A673 (cell line): ENCODE data around the gene PCDHGA2. TPM values are rescaled to one million over a fixed set of nuclear protein-coding genes. Genes with fewer than 3 reads are reported as not detected.
"Not testable (repeated sequence)": the region's sequence is repeated elsewhere in the genome, so short reads cannot be mapped to it uniquely, and the experiment has no call there.

Experiments used
- BruUV-seq: library from RNA; stranded (reverse); fragments of 400-500 nt; replicated peaks from 2 replicates; lab custom pipeline; 2021; lab: Mats Ljungman, UMichigan
- CTCF ChIA-PET: fragments of 300-600 bp; sonication (Branson Sonifier 250); formaldehyde crosslinking; loops from one replicate; lab custom pipeline; 2022; ENCODE audit warnings: antibody characterized with exemption; lab: Charles Lee
- POLR2A ChIA-PET: fragments of 300-600 bp; sonication (Branson Sonifier 250); formaldehyde crosslinking; loops from one replicate; lab custom pipeline; 2022; ENCODE audit warnings: antibody characterized with exemption; ENCODE audit not compliant: low non-redundant PET; lab: Charles Lee
- DNase-seq: peaks from one replicate; pipeline ENCODE4 v3.0.0-alpha.2; 2015; ENCODE audit warnings: low spot score
- H3K27ac ChIP-seq: fragments of 200-600 bp; sonication (generic); 2 replicates; pipeline ENCODE4 v1.5.1; 2016; ENCODE audit warnings: mixed run types, low read depth, mild to moderate bottlenecking, mixed read lengths, antibody characterized with exemption, low read length; ENCODE audit not compliant: poor library complexity, severe bottlenecking
- H3K27me3 ChIP-seq: fragments of 200-600 bp; sonication (generic); replicated peaks from 2 replicates; pipeline ENCODE4 v1.6.1; 2017; ENCODE audit warnings: mixed run types, low read depth, mild to moderate bottlenecking, mixed read lengths, antibody characterized with exemption, low read length; ENCODE audit not compliant: insufficient read depth, poor library complexity
- H3K36me3 ChIP-seq: fragments of 200-600 bp; sonication (generic); 2 replicates; pipeline ENCODE4 v1.6.1; 2016; ENCODE audit warnings: mixed run types, mild to moderate bottlenecking, mixed read lengths, antibody characterized with exemption, low read length; ENCODE audit not compliant: insufficient read depth, poor library complexity, severe bottlenecking
- H3K4me1 ChIP-seq: fragments of 200-600 bp; sonication (generic); 2 replicates; pipeline ENCODE4 v1.6.1; 2017; ENCODE audit warnings: mixed run types, mild to moderate bottlenecking, mixed read lengths, antibody characterized with exemption, low read length; ENCODE audit not compliant: insufficient read depth, poor library complexity, severe bottlenecking
- H3K4me3 ChIP-seq: fragments of 200-600 bp; sonication (generic); 2 replicates; pipeline ENCODE4 v1.5.1; 2016; ENCODE audit warnings: low read depth, mixed run types, mild to moderate bottlenecking, mixed read lengths, low read length; ENCODE audit not compliant: poor library complexity, severe bottlenecking
- H3K9me3 ChIP-seq: fragments of 200-600 bp; sonication (generic); 2 replicates; pipeline ENCODE4 v1.6.1; 2016; ENCODE audit warnings: mixed run types, low read depth, mild to moderate bottlenecking, mixed read lengths, antibody characterized with exemption, low read length; ENCODE audit not compliant: poor library complexity, severe bottlenecking
- EZH2 ChIP-seq: fragments of 200-600 bp; sonication (generic); IDR thresholded peaks from 2 replicates; pipeline ENCODE4 v1.6.1; 2017; ENCODE audit warnings: borderline replicate concordance, low read depth, mild to moderate bottlenecking, mixed read lengths, antibody characterized with exemption, low read length; ENCODE audit not compliant: poor library complexity, severe bottlenecking
- intact Hi-C: fragments of 100-400 bp; cut with micrococcal nuclease; formaldehyde crosslinking; loops from one replicate; pipeline ENCODE4 v1.10.0; 2022; ENCODE audit not compliant: unreplicated experiment
- total RNA-seq: library from RNA; stranded (reverse); gene quantifications from 2 replicates; pipeline ENCODE4 v1.2.3, GENCODE V29; 2021
- TF ChIP-seq, protein P1 (sequence below): fragments of 300-800, 200-600 bp; sonication (generic); conservative IDR thresholded peaks from 2 replicates; pipeline ENCODE4 v1.5.1; 2017; ENCODE audit warnings: low read depth, mild to moderate bottlenecking, antibody characterized with exemption, low read length, moderate library complexity, mixed read lengths

Gene PCDHGA2
- total RNA-seq, 1 experiment from 2014 or later, result 1.8 TPM

DNA sequence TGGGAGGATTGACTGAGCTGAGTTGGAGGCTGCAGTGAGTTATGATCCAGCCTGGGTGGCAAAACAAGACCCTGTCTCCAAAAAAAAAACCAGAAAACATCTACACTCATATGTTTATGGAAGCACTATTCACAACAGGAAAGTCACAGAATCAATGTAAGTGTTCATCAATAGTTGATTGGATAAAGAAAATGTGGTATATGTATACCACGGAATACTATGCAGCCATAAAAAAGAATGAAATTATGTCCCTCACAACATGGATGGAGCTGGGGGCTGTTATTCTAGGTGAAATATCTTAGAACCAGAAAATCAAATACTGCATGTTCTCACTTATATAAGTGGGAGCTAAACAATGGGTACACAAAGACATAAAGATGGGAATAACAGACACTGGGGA lies 31.9 kb upstream of the PCDHGA2 start:
- intact Hi-C loops, result no loop called here
- Histone ChIP-seq H3K4me1 (no peaks in the 10 kb centered on the region), H3K9me3 (peaks cover 20% of the 10 kb centered on the region), H3K27ac (no peak overlapping the region), H3K27me3 (no peaks in the 10 kb centered on the region), H3K4me3 (no peak overlapping the region), H3K36me3 (no peaks in the 10 kb centered on the region)
- no peak for TF ChIP-seq EZH2
- TF ChIP-seq, protein P1, sequence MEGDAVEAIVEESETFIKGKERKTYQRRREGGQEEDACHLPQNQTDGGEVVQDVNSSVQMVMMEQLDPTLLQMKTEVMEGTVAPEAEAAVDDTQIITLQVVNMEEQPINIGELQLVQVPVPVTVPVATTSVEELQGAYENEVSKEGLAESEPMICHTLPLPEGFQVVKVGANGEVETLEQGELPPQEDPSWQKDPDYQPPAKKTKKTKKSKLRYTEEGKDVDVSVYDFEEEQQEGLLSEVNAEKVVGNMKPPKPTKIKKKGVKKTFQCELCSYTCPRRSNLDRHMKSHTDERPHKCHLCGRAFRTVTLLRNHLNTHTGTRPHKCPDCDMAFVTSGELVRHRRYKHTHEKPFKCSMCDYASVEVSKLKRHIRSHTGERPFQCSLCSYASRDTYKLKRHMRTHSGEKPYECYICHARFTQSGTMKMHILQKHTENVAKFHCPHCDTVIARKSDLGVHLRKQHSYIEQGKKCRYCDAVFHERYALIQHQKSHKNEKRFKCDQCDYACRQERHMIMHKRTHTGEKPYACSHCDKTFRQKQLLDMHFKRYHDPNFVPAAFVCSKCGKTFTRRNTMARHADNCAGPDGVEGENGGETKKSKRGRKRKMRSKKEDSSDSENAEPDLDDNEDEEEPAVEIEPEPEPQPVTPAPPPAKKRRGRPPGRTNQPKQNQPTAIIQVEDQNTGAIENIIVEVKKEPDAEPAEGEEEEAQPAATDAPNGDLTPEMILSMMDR, result no peak
- DNase-seq, result no peak
- CTCF ChIA-PET, result no interaction called here
- no TSS peak for BruUV-seq
- POLR2A ChIA-PET, result no interaction called here

DNA sequence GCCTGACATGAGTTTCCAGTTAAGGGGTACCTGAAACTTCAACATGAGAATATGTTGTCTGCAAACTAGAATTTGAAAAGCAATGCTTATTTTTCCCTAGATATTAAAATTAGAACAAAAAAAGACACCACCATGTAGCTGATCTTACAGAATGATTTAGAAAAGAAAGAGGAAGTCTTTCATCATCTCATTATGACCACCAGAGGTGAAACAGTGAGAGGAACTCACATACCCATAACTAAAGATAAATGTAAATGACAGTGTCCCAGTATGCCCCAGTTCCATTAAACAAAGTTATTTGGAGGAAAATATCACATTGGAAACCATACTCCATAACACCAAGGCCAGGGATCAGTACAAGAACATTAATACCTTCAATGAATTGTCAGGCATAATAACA lies 24.8 kb upstream of the PCDHGA2 start:
- Histone ChIP-seq H3K4me1 (no peaks in the 10 kb centered on the region), H3K36me3 (peaks cover 32% of the 10 kb centered on the region), H3K27me3 (no peaks in the 10 kb centered on the region), H3K9me3 (peaks cover 55% of the 10 kb centered on the region), H3K27ac (no peak overlapping the region), H3K4me3 (no peak overlapping the region)
- TF ChIP-seq, protein P1, result no peak
- no peak for TF ChIP-seq EZH2
- BruUV-seq, result no TSS peak
- POLR2A ChIA-PET, result no interaction called here
- intact Hi-C loops, result no loop called here
- CTCF ChIA-PET, result no interaction called here
- DNase-seq, result no peak

DNA sequence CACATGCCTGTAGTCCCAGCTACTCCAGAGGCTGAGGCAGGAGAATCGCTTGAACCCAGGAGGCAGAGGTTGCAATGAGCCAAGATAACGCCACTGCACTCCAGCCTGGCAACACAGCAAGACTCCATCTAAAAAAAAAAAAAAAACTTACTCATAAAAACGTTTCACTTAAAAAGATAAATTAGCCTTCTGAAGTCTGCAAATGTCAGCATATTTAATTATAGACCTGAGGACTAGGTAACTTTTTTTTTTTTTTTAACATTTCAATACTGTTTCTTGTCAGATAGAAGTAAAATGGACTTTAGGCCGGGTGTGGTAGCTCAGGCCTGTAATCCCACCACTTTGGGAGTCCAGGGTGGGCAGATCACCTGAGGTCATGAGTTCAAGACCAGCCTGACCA lies 21.6 kb upstream of the PCDHGA2 start:
- H3K27ac ChIP-seq, POLR2A ChIA-PET, H3K4me1 ChIP-seq, H3K27me3 ChIP-seq, DNase-seq, CTCF ChIA-PET, intact Hi-C loops, H3K4me3 ChIP-seq, BruUV-seq: not testable (repeated sequence)
- Histone ChIP-seq H3K9me3 (peaks cover 75% of the 10 kb centered on the region), H3K36me3 (peaks cover 43% of the 10 kb centered on the region)

DNA sequence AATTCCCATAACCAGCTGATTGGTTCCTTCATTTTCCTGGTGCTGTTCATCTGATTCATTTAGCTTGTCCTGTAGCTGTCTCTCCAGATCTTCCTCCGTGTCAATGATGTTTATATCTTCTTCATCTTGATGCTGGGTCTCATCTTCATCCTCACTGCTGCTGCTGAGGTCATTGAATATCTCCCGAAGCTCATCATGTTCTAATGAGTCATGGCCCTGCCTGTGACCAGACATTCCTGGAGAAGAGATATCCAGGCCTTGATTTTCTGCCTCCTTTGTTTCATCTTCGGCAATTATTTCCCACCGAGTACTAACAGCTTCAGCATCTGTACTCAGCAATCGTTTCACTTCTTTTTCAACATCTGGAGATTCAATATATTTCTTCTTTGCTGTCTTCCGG lies 19.4 kb upstream of the PCDHGA2 start:
- Histone ChIP-seq H3K27me3 (no peaks in the 10 kb centered on the region), H3K4me3 (peak overlapping the region; percentile 78), H3K4me1 (no peaks in the 10 kb centered on the region), H3K36me3 (peaks cover 39% of the 10 kb centered on the region), H3K9me3 (peaks cover 64% of the 10 kb centered on the region), H3K27ac (no peak overlapping the region)
- intact Hi-C loops, result no loop called here
- TF ChIP-seq, protein P1, result no peak
- no peak for TF ChIP-seq EZH2
- BruUV-seq, result no TSS peak
- POLR2A ChIA-PET, result no interaction called here
- CTCF ChIA-PET, result interaction anchor here (0.8 to 1.9 kb wide), 2 partner anchors 31 to 245 kb away, joined by 3 to 8 read pairs; partner anchors contain the start of gene PCDHGB1
- DNase-seq, result no peak
